Gastroesophageal sphincter (tissue), 3 donors: ENCODE data around the gene DRP2.

ENCODE experiments used
- EP300 ChIP-seq: sonication (generic); formaldehyde crosslinking; IDR thresholded peaks from one replicate; pipeline ENCODE4 v1.6.1; 2017; ENCODE audit warnings: antibody characterized with exemption, mild to moderate bottlenecking
- POLR2A ChIP-seq, 2 donors: fragments of 450-650 bp; IDR thresholded peaks; one replicate each; pipeline ENCODE4 v1.6.1; 2017; ENCODE audit warnings: antibody characterized with exemption in 2 of 2, mild to moderate bottlenecking in 2 of 2, moderate library complexity in 1 of 2
- POLR2AphosphoS5 ChIP-seq: sonication (generic); formaldehyde crosslinking; IDR thresholded peaks from one replicate; pipeline ENCODE4 v1.6.1; 2017; ENCODE audit warnings: antibody characterized with exemption
- TF ChIP-seq, protein P1 (sequence below), 4 experiments: fragments of 200-600 bp in 2 of 4; fragments of 450-650 bp in 2 of 4; sonication (generic) in 1 of 4; IDR thresholded peaks; one replicate each; pipeline ENCODE4 v1.5.1; 2017 to 2019; ENCODE audit warnings: antibody characterized with exemption in 4 of 4, mild to moderate bottlenecking in 2 of 4, moderate library complexity in 2 of 4

DNA sequence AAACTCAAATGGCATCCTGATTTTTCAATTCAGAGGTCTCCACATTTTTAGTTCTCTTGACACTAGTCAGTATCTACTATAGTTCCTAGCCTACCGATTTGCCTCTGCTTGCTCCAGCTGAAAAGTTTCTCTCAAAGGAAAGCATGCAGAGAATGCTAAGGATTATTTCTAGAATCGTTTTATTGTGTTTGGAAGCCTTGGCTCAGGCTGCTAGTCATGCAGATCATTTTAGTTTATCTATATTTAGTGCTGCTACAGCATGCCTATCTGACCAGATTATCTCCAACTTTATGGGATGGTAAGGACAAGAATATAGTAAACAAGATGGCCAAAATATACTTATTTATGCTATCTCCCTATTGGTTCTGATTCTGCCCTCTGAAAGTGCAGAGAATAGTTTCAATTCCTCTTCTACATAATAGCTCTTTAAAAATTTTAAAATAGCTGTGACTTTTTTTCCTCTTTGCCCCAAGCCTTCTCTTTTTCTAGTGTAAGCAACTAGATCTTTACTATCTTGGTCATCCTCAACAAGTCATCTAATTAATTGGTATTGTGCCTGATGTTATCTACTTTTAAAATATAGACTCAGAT is 15.7 kb upstream of the DRP2 start:
- TF ChIP-seq, protein P1, sequence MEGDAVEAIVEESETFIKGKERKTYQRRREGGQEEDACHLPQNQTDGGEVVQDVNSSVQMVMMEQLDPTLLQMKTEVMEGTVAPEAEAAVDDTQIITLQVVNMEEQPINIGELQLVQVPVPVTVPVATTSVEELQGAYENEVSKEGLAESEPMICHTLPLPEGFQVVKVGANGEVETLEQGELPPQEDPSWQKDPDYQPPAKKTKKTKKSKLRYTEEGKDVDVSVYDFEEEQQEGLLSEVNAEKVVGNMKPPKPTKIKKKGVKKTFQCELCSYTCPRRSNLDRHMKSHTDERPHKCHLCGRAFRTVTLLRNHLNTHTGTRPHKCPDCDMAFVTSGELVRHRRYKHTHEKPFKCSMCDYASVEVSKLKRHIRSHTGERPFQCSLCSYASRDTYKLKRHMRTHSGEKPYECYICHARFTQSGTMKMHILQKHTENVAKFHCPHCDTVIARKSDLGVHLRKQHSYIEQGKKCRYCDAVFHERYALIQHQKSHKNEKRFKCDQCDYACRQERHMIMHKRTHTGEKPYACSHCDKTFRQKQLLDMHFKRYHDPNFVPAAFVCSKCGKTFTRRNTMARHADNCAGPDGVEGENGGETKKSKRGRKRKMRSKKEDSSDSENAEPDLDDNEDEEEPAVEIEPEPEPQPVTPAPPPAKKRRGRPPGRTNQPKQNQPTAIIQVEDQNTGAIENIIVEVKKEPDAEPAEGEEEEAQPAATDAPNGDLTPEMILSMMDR (IDR thresholded peaks at IDR 0.05): no peak
- no peak for TF ChIP-seq POLR2A (IDR thresholded peaks at IDR 0.05)
- TF ChIP-seq POLR2AphosphoS5: no peak
- no peak for TF ChIP-seq EP300
